ENCODE data around the gene MIPEP.
A peak's percentile ranks its signal among the peaks of the same experiment; 100 is the strongest.

The MIPEP gene

GRCh38 chr13:23849670-23850069, 39.5 kb downstream of the MIPEP start:
- no peak for DNase-seq

- DNase-seq: no peak
Observed at GRCh38 chr13:23848646-23849141, 40.5 kb downstream of the MIPEP start.

- DNase-seq: no peak
Observed at GRCh38 chr13:23848019-23848418, 41.2 kb downstream of the MIPEP start.

GRCh38 chr13:23847497-23847896, 41.7 kb downstream of the MIPEP start:
- no peak for DNase-seq

- peak; percentile 18 for DNase-seq
Observed at GRCh38 chr13:23845105-23845725, 44.0 kb downstream of the MIPEP start.

DNA sequence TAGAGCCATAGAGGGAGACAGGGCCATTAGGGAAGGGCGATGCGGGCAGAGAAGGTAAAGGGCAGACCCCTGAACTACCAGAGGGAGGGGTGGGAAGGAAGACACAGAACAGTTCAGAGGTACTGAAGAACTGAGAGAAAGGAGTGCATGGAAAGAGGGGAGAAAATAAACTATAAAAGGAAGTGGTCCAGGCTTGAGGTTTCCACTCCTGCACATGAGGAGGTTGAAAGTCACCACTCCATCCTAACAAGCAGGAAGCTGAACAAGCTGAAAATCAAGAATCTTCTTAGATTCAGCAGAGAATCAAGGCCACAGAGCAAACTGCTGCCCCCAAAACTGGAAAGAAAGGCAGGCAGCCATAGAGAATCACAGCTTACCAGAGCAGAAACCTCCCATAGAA, 45.1 kb downstream of the MIPEP start:
- DNase-seq: no peak

- DNase-seq: no peak
Observed at GRCh38 chr13:23843436-23843835, 45.8 kb downstream of the MIPEP start.

DNA sequence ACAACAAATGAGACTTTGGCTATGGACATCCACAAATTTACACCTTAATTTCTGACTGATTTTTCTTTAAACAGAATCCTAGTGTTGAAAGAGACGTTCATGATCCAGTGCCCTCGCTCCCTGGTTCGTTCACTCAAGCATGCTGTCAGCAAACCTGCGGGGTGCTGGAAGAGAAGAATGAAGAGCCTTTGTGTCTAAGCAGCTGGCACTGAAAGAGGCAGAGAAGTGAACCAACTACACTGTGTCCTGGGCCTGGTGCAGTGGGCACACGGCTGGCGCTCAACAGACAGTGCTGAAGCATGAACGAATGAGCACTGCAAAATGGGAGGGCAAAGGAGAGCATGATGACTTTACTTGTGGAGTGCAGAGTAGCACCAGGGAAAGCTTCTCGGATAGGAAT, 46.8 kb downstream of the MIPEP start:
- DNase-seq: no peak

DNA sequence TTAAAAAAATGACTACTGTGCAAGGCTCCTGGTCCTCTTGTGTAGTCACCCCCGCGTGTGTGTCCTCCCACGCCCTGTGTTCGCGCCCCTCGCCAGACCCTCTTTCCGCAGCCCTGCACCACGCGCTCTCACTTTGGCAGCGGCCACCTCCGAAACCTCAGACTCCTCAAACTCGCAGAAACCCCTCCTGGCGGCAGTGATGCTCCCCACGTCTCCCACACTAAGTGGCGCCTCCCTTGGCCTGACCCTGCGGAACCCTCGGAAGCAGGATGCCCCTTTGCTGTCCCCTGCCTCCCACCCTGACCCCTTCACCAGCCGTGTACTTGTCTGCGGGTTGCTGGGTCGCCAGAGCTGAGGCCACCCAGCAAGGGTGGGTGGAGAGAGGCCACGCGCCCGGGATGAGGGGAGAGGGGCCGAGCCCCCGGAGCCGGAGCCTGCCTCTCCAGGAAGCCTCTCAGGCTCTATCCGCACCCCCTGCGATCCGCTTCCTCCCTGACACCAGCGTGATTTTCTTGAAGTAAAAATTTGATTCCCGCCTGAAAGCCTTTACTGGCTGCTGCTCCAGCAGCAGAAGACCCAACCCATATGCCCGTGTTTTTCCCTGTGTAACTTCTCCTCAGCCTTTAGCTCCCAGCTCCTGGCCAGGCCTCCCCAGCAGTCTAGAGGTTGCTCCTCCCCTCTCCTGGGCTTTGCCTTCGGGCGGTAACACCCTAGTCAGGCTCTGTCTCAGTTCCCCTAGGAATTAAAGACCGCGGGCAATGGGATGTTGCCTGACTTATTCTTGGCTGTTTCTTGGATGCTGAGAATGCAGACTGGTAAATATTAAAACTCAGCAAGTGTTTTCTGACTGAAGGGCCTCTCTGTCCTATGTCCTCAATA, 55.2 kb downstream of the MIPEP start:
- no peak for DNase-seq

DNA sequence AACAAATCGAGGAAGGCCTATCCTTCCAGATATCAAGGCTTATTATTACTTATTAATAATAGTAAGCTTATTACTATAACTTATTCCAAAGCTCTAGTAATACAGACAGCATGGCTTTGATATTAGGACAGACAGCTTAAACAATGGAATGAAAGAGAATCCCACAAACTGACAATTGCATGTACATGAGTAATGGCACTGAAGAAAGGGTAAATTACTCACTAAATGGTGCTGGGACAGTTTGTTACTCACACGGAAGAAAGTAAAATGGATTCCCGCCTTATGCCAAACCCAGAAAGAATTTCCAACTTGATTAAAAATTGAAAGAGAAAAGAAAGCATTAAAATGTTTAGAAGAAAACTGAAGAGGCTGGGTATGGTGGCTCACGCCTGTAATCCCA, 60.3 kb downstream of the MIPEP start:
- no peak for DNase-seq

GRCh38 chr13:23828086-23828485, 61.1 kb downstream of the MIPEP start:
- DNase-seq: no peak

DNA sequence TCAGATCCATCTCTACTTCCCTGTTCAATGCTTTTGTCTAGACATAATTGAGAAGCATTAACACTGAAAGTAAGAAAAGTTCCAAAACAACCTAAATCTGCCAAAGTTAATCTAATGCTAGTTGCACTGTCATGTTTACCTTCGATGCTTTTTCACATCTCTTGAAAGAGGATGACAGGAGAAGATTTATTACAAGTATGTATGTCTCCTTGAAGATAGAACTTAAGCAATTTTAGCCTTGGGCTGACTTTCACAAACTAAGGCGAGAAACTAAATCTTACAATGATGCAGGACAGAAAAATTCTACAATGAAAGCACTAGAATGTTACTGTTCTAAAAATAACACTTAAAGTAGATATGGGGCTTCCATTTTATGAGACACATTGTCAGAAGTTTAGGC, 64.0 kb downstream of the MIPEP start:
- no peak for DNase-seq

GRCh38 chr13:23824371-23824770, 64.8 kb downstream of the MIPEP start:
- DNase-seq: no peak

- DNase-seq: no peak
Observed at GRCh38 chr13:23822252-23822824, 66.9 kb downstream of the MIPEP start.

DNA sequence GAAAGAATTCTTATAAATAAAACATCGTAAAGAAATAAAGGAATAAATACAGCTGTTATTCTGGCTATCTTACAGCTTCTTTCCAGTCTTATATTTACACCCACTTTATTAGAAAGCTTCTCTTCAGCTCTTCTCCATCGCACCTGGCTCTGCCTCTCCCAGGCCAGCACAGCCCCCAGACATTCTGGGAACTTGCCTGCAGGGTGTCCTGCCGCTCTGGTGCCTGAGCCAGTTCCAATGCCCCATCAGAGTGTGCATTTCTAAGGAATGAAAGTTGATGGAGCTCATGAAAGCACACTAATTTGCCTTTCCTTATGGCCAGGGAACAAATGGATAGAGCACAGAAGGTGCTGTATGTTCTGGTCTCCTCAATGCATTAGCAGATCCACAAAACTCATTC, 68.7 kb downstream of the MIPEP start:
- DNase-seq: no peak

DNA sequence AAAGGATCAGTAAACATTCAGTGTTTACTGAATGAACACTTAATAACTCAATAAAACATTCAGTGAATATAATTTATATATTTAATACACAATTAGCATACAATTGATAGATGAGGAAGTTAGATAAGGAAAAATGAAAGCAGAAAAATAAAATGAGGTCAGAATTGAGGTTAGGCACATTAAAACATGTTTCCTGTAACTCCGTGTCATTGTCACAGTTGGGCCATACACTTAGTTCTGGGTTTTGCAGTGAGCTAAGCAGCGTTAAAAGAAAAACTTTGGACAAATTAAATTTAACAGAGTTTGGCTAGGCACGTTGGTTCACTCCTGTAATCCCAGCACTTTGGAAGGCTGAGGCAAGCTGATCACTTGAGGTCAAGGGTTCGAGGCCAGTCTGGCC, 71.4 kb downstream of the MIPEP start:
- DNase-seq: no peak

GRCh38 chr13:23817136-23817535, 72.1 kb downstream of the MIPEP start:
- no peak for DNase-seq

- no peak for DNase-seq
Observed at GRCh38 chr13:23813635-23814034, 75.6 kb downstream of the MIPEP start.

DNA sequence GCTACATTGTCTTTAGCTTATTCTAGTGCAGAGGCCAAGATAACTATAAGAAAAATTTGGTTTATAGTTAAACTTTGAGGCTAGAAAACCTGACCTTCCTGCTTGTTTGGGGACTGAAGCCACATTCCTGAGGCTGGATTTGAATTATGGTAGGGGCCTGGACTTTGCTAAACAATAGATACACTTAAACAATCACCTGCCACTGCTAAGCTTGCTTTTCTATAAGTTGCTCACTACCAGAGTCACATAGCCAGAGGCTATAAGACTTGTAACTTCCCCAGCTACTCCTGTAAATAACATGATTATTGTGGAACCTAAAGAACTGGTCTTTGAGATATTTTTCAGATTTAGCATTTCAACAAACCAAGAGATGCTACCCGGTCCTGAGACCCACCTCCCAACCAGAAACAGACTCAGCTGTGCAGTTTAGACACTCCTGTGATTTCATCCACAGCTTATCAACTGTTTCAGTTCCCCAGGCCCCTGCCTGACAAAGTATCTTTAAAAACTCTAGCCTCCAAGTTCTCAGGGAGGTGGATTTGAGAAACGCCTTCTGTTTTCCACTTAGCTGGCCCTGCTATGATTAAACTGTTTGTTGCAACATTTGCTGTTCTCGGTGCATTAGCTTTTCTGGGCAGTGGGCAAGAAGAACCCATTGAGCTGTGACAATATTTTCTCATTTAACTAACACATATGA, 77.7 kb downstream of the MIPEP start:
- DNase-seq: no peak

DNA sequence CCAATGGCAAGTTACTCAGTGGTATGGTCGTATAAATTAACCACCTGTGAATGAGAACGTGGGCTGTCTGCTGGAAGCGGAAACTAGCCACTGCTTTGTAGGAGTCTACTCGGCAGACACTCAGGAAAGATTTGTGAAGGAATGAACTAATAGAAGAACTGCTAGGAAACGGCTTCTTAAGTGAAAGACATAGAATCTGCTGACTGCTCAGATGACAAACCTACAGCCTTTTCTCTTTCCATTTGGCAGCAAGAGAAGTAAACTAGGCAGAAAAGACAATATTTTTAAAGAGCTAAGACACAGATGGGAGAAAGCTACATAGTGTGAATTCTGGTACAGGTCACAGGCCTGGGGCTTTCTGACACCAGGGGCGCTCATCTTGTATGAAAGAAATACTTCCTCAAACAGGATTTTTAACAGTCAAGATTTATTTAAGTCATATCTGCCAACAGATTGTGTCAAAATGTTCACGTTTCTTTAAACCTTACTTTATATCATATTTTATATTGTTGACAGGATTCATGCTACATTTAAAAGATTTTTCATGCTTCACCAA, 78.4 kb downstream of the MIPEP start:
- DNase-seq: no peak

GRCh38 chr13:23808803-23809202, 80.4 kb downstream of the MIPEP start:
- DNase-seq: no peak

GRCh38 chr13:23806874-23807526, 82.2 kb downstream of the MIPEP start:
- DNase-seq: no peak

DNA sequence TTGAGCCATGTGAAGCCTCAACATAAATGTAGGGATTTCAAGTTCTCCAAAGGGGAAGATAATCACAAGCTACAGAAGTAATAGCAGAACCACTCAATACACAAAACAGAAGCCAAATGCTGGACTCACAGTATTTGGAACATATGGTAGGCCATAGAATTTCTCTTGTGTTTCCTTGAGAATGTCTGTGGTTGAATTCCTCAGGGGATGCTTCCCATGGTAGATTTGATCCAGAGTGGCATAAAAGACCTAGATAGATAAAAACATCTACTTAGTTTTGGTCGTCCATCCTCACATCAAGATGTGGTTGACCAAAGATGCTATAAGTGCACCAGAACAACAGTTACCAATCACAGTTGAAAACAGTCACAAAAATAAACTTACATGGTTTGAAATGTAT, 83.4 kb downstream of the MIPEP start:
- DNase-seq: no peak

Measured in retina (tissue), 1 donor.